Glomerular visceral epithelial cell (primary cell): ENCODE results near the gene THADA.

ENCODE experiments used
- DNase-seq: peaks from one replicate; pipeline ENCODE4 v3.0.0-alpha.2; 2016; ENCODE audit errors: extremely low spot score

Gene THADA

GRCh38 chr2:43248621-43249020 lies 347.2 kb downstream of the THADA start:
- DNase-seq: no peak

- no peak for DNase-seq
Measured at GRCh38 chr2:43246641-43247040, 349.2 kb downstream of the THADA start.

GRCh38 chr2:43241558-43241957 lies 354.3 kb downstream of the THADA start:
- no peak for DNase-seq

DNA sequence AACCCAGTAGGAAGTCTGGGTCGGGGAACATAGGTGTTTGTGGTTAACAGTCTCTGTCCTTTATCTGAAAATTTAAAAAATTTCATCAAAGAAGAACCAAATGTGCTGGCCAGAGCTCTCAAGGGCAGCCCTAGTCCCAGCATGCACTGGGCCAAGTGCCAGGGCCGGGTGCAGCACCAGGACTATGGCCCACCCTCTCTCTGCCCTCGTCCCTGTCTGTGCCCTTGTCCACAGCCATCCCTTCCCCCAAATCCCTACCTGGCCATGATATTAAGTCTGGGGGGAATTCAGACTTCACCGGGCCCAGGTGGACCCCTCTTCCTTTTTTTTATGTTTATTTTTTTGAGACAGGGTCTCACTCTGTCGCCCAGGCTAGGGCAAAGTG lies 355.1 kb downstream of the THADA start:
- no peak for DNase-seq

GRCh38 chr2:43239981-43240765 lies 355.7 kb downstream of the THADA start:
- DNase-seq: no peak

GRCh38 chr2:43238813-43239212 lies 357.0 kb downstream of the THADA start:
- DNase-seq: no peak

DNA sequence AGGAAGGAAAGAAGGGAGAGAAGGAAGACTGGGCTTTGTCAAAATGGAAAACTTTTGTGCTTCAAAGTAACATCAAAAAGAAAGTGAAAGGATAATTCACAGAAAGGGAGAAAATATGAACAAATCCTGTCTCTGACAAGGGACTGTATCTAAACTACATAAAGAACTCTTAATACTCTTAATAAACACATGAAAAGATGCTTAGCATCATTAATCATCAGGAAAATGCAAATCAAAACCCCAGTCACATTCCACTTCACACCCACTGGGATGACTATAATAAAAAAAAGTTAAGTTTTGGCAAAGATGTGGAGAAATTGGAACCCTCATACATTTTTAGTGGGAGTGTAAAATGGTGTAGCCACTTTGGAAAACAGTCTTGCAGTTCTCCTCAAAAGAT lies 357.7 kb downstream of the THADA start:
- no peak for DNase-seq

DNA sequence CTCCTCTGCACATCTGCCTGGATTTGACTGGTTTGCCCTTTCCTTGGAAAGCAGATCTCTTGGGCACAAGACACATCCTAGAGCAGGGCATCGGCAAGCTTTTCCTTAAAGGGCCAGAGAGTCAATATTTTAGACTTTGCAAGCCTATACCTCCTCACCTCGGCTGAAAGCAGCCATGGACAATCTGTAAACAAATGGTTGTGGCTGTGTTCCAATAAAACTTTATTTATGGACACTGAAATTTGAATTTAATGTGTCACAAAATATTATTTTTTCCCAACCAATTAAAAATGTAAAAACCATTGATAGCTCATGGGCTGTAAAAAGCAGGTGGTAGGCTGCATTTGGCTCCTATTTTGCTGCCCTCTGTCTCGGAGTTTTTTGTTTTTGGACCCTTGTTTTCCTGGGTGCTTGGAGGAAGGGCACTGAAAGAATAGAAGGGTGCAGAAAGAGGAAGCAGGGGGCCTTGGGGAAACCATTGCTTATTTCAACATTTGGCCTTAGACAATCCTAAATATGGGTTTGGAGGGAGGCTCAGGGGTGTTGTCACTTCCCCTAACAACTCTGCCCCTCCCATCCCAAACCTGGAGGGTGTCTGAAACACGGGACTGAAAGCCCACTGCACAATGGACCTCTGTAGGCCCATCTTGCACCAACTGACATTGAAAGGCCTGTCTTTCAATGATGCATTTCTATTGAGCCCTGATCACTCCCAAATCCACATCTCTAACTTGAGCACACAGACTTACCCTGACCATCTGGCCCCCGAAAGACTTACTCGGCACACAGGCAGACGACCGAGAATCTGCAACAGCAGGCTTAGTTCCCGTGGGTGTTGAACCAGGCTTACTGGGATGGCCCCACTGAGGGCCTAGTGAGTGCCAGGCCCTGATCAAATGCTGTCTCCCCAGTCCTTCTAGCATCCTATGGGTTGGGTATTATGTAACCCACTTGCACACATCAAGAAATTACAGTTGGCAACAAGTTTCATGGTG lies 362.3 kb downstream of the THADA start:
- DNase-seq: no peak

GRCh38 chr2:43230951-43231827 lies 364.6 kb downstream of the THADA start:
- no peak for DNase-seq

- no peak for DNase-seq
Measured at GRCh38 chr2:43230351-43230885, 365.4 kb downstream of the THADA start.

DNA sequence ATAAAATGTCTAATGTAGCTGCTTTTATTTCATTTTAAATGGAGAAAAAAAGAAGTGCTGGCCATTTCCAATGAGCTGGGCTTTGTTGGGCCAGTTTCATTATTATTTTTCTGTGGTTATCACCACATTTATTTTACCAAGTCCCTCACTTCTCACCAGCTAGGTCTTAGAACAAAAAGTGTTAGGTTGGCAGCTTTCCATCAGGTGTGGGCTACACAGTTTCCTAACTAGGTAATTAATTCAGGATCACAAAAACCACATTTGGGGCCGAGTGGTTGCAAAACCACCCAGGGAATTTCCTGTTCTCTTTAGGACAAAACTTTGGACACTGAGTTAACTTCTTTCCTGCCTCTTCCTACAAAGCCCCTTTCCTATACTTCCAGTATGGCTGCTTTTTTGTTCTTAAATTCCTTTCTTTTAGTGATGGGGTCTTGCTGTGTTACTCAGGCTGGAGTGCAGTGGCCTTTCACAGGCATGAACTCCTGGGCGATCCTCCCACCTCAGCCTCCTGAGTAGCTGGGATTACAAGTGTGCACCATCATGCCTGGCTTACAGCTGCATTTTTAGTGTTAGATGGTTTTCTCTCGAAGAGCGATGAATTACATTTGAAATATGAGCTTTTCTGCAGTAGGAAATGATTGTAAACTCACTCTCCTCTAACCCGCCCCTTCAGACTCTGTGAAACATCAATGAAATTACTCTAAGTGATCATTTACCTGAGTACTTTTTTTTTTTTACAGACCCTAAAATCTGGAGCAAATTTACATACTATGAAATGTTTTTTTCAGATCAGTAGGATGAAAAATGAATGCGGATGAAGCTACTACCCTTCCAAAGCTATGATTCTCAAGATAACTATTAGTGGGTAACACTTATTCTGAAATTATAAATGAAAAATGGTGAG lies 366.8 kb downstream of the THADA start:
- DNase-seq: peak; percentile 67

- no peak for DNase-seq
Measured at GRCh38 chr2:43228321-43228751, 367.5 kb downstream of the THADA start.

DNA sequence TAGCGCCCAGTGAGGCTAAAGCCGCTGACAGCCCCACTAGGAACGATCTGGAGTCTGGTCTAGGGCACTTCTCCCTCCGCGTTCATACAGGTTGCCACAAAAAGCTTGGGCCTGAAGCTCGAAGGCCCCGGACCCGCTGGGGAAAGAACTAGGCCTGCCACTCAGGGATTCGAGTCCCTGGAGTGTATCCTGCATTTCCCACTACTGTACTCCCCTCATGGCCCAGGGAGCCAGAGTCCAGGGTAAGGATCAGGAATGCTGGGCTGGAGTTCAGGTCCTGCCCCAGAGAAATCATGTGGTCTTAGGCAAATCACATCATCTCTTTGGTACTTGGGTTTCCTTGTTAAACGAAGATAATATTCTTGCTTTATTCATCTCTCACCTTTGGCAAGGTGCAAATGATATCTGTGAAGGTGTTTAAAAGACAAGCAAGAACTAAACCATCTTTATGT lies 368.0 kb downstream of the THADA start:
- no peak for DNase-seq

- DNase-seq: peak; percentile 62
Measured at GRCh38 chr2:43226955-43227829, 368.6 kb downstream of the THADA start.

DNA sequence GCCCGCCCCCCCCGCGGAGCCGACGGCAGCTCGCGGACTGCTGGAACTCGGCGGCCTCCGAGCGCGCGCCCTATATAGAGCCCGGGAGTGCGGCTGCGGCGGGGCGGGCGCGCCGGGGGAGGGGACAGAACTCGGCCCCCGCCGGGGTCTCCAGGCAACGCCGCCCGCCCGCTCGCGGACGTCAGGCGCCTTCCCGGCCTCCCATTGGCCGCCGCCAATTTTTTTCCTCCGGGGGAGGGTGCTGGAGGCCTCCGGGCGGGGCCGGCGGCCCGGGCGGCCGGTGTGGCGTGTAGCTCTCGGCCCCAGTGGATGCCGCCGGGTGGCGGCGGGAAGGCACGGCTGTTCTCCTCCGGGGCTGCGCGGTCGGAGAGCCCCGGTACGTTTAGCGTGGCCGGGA lies 369.3 kb downstream of the THADA start, which contains the start of gene ZFP36L2:
ZFP36L2 (minus strand) TSS at position 49 of the 397 bp plus-strand sequence. CDS start 291 bp downstream, outside the sequence.
- DNase-seq: peak; percentile 93

DNA sequence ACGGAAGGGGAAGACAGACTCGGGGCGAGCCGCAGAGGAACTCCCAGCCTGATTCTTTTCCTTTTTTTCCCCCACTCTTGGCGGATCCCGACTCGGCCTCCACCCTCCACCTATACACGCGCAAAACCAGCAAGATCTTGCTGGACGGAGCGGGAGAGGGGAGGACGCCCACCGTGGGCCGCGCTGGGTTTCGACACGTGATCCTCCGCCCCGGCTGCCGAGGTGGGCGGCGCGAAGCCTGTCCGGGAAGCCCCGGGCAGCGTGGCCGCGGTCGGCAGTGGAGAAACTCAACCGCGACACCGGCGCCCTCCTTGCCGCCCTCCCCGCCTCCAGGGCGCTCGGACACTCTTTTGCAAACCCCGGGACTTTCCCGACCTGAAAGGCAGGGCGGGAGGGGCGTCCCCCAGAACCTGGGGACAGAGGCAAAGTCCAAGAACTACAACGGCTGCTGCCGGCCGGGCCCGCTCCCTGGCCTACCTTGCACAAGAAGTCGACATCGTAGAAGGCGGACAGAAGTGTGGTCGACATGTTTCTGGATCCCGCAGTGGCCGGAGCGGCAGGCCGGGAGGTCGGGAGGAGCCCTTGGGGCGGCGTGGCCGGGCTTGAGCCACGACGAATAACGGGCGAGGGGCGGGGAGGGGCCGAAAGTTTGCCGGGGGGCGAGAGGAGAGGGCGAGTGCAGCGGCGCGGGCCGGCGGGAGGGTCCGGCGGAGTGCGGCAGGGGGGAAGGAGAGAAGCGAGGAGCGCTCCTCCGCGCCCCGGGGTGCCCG lies 369.9 kb downstream of the THADA start:
- DNase-seq: peak; percentile 69

DNA sequence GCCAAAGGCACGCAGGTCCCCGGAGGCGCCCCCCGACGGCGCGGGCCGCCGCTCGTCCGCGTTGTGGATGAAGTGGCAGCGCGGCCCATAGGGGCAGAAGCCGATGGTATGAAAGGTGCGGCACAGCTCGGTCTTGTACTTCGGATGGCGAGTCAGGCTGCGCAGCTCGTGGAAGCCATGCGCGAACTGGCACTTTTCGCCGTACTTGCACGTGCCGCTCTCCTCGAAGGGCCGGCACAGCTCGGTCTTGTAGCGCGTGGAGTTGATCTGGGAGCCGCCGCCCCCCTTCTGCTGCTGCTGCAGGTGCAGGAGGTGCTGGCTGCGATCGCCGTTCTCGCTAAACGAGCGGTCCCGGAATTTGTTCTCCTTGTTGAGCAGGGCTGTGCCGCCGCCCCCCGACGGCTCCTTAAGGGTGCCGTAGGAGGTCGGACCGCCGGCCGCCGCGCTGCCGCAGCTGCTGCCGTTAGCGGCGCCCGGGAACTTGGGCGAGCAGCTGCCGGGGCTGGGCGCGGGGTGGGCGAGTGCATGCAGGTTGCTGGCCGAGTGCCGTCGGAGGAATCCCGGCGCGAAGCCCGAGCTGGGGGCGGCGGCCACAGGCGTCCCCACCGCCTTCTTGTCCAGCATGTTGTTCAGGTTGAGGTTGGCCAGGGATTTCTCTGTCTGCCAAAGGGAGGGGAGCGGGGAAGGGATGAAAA lies 370.6 kb downstream of the THADA start:
- no peak for DNase-seq
